ENCODE results near the gene CCSER1.
"Not testable (repeated sequence)": the region's sequence is repeated elsewhere in the genome, so short reads cannot be mapped to it uniquely, and the experiment has no call there.

The CCSER1 gene

GRCh38 chr4:90580326-90580725, 453.1 kb downstream of the CCSER1 start:
- peak; percentile 45 for DNase-seq

GRCh38 chr4:90582087-90582486, 454.9 kb downstream of the CCSER1 start:
- DNase-seq: peak; percentile 0

GRCh38 chr4:90584051-90584450, 456.9 kb downstream of the CCSER1 start:
- DNase-seq: peak; percentile 88

DNA sequence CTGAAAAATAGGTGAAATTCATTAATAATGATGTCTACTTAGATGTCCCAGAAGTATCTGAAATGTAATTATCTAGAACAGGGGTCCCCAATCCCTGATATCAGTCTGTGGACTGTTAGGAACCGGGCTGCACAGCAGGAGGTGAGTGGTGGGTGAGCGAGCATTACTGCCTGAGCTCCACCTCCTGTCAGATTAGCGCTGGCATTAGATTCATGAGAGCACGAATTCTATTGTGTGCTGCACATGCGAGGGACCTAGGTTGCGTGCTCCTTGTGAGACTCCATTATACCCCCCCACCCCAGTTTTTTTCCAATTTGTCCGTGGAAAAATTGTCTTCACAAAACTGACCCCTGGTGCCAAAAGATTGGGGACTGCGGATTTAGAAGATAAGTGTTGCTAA, 458.8 kb downstream of the CCSER1 start:
- peak; percentile 36 for DNase-seq

- DNase-seq: peak; percentile 89
Observed at GRCh38 chr4:90586799-90587198, 459.6 kb downstream of the CCSER1 start.

DNA sequence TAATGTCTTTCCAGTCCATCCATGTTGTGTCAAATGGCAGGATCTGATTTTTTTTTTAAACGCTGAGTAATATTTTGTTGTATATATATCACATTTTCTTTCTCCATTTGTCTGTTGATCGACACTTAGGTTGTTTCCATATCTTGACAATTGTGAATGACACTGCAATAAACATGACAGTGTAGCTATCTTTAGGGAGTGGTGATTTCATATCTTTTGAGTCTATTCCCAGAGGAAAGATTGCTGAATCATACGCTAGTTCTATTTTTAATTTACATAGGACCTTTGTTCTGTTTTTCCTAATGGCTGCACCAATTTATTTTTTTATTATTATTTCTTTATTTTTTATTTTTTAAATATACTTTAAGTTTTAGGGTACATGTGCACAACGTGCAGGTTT, 470.7 kb downstream of the CCSER1 start:
- no peak for DNase-seq

DNA sequence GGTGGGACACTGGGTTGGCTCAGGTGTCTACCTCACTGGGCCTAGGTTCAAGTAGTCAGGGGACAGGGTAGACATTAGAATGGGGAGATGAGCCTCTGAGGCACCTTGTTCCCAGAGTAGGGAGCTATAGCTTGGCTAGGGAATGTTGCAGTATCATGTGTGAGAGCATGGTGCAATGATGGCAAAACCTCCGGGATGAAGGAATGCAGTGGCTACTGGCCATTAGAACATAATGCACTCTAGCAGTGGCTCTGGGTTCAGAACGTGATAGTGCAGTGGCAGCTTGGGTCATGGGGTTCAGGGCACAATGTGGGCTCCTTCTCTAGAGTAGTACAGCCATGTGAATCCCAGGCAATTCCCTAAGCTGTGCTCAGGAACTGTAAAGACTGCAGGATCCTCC, 471.5 kb downstream of the CCSER1 start:
- DNase-seq: no peak

GRCh38 chr4:90602726-90603125, 475.5 kb downstream of the CCSER1 start:
- no peak for DNase-seq

DNA sequence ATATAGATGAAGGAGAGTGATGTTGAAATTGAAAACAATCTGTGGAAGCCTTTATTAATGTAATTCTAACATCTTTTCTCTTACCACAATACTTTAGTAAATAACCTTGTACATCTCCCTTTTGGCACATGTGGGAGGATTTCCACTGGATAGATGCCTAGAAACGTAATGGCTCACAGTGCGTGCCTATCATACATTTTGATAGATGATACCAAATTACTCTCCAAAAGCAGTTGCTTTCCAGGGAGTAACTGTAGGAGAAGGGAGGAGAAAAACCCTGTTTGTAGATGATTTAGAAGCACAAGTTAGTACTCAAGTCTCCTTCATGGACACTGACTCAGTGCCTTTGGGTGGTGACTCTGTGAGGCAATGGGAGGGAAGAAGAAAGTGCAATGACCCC, 476.3 kb downstream of the CCSER1 start:
- DNase-seq: no peak

DNA sequence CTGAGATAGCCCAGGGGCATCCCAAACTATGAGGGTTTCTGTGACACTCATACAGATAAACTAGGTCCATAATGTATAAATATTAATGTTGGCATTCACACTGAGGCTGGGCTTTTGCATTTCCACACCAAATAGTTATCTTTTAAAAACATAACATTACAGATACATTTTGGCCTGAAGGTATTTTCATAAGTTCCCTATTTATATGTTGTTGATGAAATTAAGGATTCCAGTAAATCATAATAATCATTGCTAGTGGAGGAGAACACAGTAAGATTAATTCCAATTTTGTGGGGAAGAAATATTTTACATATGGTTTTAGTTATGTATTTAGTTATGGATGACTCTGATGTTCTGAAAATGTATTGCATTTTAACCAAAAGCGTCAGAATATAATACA, 479.6 kb downstream of the CCSER1 start:
- no peak for DNase-seq

- DNase-seq: no peak
Observed at GRCh38 chr4:90614371-90614770, 487.2 kb downstream of the CCSER1 start.

GRCh38 chr4:90621080-90621479, 493.9 kb downstream of the CCSER1 start:
- DNase-seq: no peak

DNA sequence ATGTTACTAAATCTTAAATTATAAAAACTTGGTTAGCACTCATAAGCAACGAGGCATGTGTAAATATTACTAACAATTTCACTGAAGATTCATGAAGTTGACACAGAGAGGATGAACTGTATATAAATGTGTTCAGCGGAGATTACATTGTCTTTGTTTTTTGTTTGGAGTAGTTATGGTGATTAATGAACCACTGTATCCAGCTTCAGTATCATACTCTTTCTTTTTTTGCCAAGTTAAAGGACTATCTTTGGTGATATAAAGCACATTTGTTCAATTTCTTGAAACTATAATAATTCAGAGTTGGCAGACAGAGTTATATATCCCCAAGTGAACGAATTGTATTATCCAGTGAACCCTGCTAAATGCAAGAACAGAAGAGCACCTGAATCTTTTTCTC, 497.6 kb downstream of the CCSER1 start:
- no peak for DNase-seq

GRCh38 chr4:90641861-90642599, 514.8 kb downstream of the CCSER1 start:
- DNase-seq: peak; percentile 48

DNA sequence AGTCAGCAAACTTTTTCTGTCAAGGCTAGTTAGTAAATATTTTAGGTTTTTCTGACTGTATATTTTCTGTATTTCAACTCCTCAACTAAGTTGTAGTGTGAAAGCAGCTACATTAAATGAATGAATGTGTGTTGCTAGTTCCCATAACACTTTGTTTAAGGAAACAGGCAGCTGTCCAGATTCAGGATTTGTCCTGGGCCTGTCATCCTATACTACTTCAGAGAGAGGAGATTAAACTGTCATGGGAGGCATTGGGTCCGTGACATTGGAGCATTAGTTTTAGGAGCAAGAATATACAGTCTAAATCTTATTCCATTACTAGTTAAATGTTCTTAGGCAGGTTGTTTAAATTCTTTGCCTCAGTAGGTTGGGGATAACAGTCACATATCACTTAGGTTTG, 516.0 kb downstream of the CCSER1 start:
- DNase-seq: peak; percentile 18

DNA sequence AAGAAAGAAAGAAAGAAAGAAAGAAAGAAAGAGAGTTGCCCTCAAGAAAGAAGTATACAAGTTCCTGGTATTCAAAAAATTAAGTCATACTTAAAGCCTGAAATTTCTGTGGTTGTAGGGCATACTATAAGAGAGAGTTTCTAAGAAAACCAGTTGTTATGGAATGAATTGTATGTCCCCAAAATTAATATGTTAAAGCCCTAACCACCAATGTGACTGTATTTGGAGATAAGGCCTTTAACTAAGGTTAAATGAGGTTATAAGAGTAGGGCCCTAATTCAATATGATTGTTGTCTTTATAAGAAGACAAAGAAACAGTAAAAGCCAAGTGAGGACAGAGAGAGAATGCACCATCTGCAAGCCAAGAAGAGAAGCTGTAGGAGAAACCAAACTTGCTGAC, 521.1 kb downstream of the CCSER1 start:
- DNase-seq: no peak

GRCh38 chr4:90648791-90649190, 521.6 kb downstream of the CCSER1 start:
- DNase-seq: no peak

DNA sequence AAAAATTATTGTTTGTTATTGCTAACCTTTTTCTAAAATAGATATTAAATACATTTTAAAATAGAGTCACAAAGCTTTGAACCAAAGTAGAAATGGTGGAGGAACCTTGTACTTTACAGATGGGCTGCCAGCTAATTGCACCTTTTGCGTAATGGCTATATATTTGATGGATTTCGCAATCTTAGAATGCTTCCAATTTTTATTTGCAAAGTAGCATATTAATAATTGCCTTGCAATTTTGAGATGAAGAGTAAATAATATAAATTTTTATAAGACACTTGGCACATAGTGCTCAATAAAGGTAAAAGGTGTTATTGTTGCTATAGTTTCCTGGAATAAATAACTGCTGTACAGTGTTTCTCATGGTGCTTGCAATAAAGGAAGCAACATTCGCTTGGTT, 533.5 kb downstream of the CCSER1 start:
- DNase-seq: no peak

- DNase-seq: no peak
Observed at GRCh38 chr4:90670183-90670582, 543.0 kb downstream of the CCSER1 start.

GRCh38 chr4:90689739-90690138, 562.5 kb downstream of the CCSER1 start:
- DNase-seq: no peak

- DNase-seq: no peak
Observed at GRCh38 chr4:90695411-90695810, 568.2 kb downstream of the CCSER1 start.

DNA sequence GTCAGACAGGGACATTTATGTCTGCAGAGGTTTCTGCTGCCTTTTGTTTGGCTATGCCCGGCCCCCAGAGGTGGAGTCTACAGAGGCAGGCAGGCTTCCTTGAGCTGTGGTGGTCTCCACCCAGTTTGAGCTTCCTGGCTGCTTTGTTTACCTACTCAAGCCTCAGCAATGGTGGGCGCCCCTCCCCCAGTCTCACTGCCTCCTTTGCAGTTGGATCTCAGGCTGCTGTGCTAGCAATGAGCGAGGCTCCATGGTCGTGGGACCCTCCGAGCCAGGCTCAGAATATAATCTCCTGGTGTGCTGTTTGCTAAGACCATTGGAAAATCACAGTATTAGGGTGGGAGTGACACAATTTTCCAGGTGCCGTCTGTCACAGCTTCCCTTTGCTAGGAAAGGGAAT, 578.3 kb downstream of the CCSER1 start:
- DNase-seq: not testable (repeated sequence)

DNA sequence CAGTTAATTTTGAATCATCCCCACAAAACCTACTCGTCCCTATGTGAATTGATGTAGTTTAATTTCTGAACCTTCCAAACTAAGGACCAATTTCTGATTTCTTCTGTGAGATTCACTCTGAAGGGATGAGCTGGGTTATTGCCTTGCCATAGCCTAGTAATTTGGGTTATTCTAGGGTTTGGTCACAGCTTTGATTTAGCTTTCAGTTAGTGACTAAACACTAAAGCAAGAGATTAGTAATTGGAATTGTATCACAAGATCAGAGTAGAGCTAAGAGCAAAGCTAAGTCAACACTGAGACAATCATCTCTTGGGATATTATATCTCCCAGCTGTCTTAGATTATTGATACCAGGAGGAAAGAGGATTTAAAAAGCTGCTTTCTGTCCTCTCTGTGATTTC, 588.0 kb downstream of the CCSER1 start:
- DNase-seq: peak; percentile 87

GRCh38 chr4:90718931-90719330, 591.7 kb downstream of the CCSER1 start:
- peak; percentile 11 for DNase-seq

- no peak for DNase-seq
Observed at GRCh38 chr4:90727938-90728337, 600.7 kb downstream of the CCSER1 start.

Measured in NCI-H82 (cell line).